ENCODE data around the gene PDE8B.

- TF ChIP-seq CTCF (IDR thresholded peaks at IDR 0.05 in 4 of 5, conservative IDR thresholded peaks at IDR 0.05 in 1 of 5) (no peak), POLR2A (IDR thresholded peaks at IDR 0.05) (no peak)
These were observed 215.6 kb downstream of the PDE8B start for GRCh38 chr5:77425998-77426659.

All from gastrocnemius medialis (tissue), 4 donors.